H1 (cell line): ENCODE results near the gene MSMP.

Experiments used
- CHD2 ChIP-seq: IDR thresholded peaks from 2 replicates; pipeline ENCODE4 v1.6.1; 2012; ENCODE audit warnings: low read length, improper control_type of control experiment
- CREB1 ChIP-seq: IDR thresholded peaks from 2 replicates; pipeline ENCODE4 v1.6.1; 2012; ENCODE audit warnings: inconsistent platforms
- EZH2 ChIP-seq: fragments of 200-600 bp; sonication (generic); IDR thresholded peaks from 2 replicates; pipeline ENCODE4 v1.7.1; 2012; ENCODE audit warnings: low read depth, mild to moderate bottlenecking, moderate library complexity, low read length, inconsistent platforms; ENCODE audit not compliant: severe bottlenecking
- JUND ChIP-seq: IDR thresholded peaks from 2 replicates; pipeline ENCODE4 v1.6.1; 2011; ENCODE audit warnings: mild to moderate bottlenecking, improper control_type of control experiment, low read length
- KDM1A ChIP-seq: fragments of 200-600, 300-600 bp; sonication (generic); IDR thresholded peaks from 2 replicates; pipeline ENCODE4 v1.7.1; 2016; ENCODE audit warnings: mild to moderate bottlenecking, low read length, borderline replicate concordance
- PHF8 ChIP-seq: fragments of 200-600 bp; sonication (generic); conservative IDR thresholded peaks from 2 replicates; pipeline ENCODE4 v1.7.1; 2012; ENCODE audit warnings: low read depth, mild to moderate bottlenecking, inconsistent platforms, low read length, moderate library complexity
- RFX5 ChIP-seq: IDR thresholded peaks from 2 replicates; pipeline ENCODE4 v1.6.1; 2011; ENCODE audit warnings: low read depth, low read length, improper control_type of control experiment, borderline replicate concordance
- RXRA ChIP-seq: IDR thresholded peaks from 2 replicates; pipeline ENCODE4 v1.6.1; 2011; ENCODE audit warnings: low read depth, mild to moderate bottlenecking, low read length, moderate library complexity; ENCODE audit not compliant: insufficient read depth
- SIX5 ChIP-seq: IDR thresholded peaks from 2 replicates; pipeline ENCODE4 v1.6.1; 2011; ENCODE audit warnings: mild to moderate bottlenecking, low read depth, low read length
- SP2 ChIP-seq: IDR thresholded peaks from 2 replicates; pipeline ENCODE4 v1.6.1; 2012; ENCODE audit warnings: mild to moderate bottlenecking, low read length, inconsistent platforms
- TCF12 ChIP-seq: IDR thresholded peaks from 2 replicates; pipeline ENCODE4 v1.6.1; 2011; ENCODE audit warnings: low read depth, mild to moderate bottlenecking, low read length
- TF ChIP-seq, protein P1 (sequence below), 3 experiments: IDR thresholded peaks; 1 replicate in 2 of 3; 2 replicates in 1 of 3; pipeline versions ENCODE4 v1.5.1 to v1.6.1; 2011; ENCODE audit warnings: low read length in 3 of 3, mild to moderate bottlenecking in 3 of 3, inconsistent platforms in 2 of 3, low read depth in 1 of 3, moderate library complexity in 1 of 3; ENCODE audit not compliant: insufficient read depth in 1 of 3; ENCODE audit errors: control extremely low read depth in 1 of 3
- TF ChIP-seq, protein P2 (sequence below): IDR thresholded peaks from 2 replicates; pipeline ENCODE4 v1.6.1; 2012; ENCODE audit warnings: inconsistent platforms

DNA sequence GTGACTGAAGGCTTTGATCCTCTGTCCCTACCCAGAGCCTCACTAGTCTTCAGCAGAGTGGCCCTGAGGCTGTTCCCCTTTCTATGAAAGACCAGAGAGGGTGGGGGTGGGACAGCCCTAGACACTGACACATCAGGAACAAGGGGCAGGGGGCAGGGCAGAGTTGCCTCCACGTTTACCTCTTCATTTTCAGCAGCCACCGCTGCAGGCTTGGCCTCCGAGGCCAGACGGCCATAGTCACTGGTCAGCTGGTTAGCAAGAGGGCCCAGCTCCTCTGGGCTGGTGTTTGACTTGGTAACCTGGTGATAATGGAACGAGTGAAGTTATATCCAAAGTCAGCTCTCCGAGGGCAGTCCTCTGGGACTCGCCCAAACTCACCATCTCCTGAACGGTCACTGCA, 48.7 kb downstream of the MSMP start:
- TF ChIP-seq CREB1 (no peak), RFX5 (no peak), RXRA (no peak), JUND (no peak), SP2 (no peak), EZH2 (no peak), SIX5 (no peak), KDM1A (no peak), PHF8 (no peak), TCF12 (no peak), CHD2 (no peak)
- TF ChIP-seq, protein P1, sequence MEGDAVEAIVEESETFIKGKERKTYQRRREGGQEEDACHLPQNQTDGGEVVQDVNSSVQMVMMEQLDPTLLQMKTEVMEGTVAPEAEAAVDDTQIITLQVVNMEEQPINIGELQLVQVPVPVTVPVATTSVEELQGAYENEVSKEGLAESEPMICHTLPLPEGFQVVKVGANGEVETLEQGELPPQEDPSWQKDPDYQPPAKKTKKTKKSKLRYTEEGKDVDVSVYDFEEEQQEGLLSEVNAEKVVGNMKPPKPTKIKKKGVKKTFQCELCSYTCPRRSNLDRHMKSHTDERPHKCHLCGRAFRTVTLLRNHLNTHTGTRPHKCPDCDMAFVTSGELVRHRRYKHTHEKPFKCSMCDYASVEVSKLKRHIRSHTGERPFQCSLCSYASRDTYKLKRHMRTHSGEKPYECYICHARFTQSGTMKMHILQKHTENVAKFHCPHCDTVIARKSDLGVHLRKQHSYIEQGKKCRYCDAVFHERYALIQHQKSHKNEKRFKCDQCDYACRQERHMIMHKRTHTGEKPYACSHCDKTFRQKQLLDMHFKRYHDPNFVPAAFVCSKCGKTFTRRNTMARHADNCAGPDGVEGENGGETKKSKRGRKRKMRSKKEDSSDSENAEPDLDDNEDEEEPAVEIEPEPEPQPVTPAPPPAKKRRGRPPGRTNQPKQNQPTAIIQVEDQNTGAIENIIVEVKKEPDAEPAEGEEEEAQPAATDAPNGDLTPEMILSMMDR (IDR thresholded peaks at IDR 0.05; ENCODE audit: control extremely low read depth in 1 of 3, insufficient read depth in 1 of 3, low read depth in 1 of 3, low read length in 3 of 3) = no peak
- TF ChIP-seq, protein P2, sequence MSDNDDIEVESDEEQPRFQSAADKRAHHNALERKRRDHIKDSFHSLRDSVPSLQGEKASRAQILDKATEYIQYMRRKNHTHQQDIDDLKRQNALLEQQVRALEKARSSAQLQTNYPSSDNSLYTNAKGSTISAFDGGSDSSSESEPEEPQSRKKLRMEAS = no peak
